Chondrocyte (in vitro differentiated cells): ENCODE data around the gene SPEM1. TPM values are rescaled to one million over a fixed set of nuclear protein-coding genes. Genes with fewer than 3 reads are reported as not detected.

ENCODE experiments used
- DNase-seq: peaks from one replicate; pipeline ENCODE4 v3.0.0; 2021; ENCODE audit warnings: mixed read lengths, low spot score
- H3K27ac Mint-ChIP-seq: one replicate; pipeline ENCODE4 v1.8.0; 2021; ENCODE audit warnings: mild to moderate bottlenecking, moderate library complexity, mixed read lengths; ENCODE audit not compliant: unreplicated experiment
- H3K27me3 Mint-ChIP-seq: 2 replicates; pipeline ENCODE4 v1.8.0; 2021; ENCODE audit warnings: low read depth, mixed read lengths
- H3K36me3 Mint-ChIP-seq: 2 replicates; pipeline ENCODE4 v1.8.0; 2021; ENCODE audit warnings: low read depth, mixed read lengths
- H3K4me1 Mint-ChIP-seq: 2 replicates; pipeline ENCODE4 v1.8.0; 2021; ENCODE audit warnings: low read depth, mild to moderate bottlenecking, mixed read lengths
- H3K4me3 Mint-ChIP-seq: one replicate; pipeline ENCODE4 v1.8.0; 2021; ENCODE audit warnings: mild to moderate bottlenecking, moderate library complexity, mixed read lengths; ENCODE audit not compliant: unreplicated experiment
- H3K9me3 Mint-ChIP-seq: 2 replicates; pipeline ENCODE4 v1.8.0; 2021; ENCODE audit warnings: low read depth, mixed read lengths
- total RNA-seq: library from RNA; stranded (reverse); gene quantifications from 3 replicates; pipeline ENCODE4 v1.2.1, GENCODE V29; 2021
- TF ChIP-seq, protein P1 (sequence below): fragments of 200-600 bp; sonication (generic); IDR thresholded peaks from 2 replicates; pipeline ENCODE4 v1.5.0; 2021; ENCODE audit warnings: antibody characterized with exemption, mild to moderate bottlenecking, moderate library complexity

The SPEM1 gene
- total RNA-seq, 1 donor from 2014 or later = not detected

DNA sequence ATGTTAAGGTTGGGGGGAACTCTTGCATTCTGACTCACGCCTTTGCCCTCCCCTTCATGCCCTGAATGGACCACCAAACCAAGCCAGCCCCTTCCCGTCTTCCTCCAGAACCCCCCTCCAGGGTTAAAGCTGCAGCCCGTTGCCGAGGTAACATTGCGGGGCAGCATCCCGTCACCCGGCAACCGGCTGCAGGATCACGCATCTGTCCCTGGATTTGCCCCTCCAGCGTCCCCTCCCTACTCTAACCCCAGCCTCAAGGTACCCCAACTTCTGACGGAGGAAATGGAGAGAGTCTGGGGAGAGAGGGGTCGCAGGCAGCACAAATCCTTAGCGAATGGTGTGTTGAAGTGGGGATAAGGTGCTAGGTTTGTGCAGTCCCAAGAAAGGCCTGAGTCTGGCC lies 13.0 kb upstream of the SPEM1 start:
- Mint-ChIP-seq H3K27me3 (no peaks in the 10 kb centered on the region), H3K4me3 (no peak overlapping the region), H3K27ac (no peak overlapping the region), H3K4me1 (peaks cover 24% of the 10 kb centered on the region), H3K9me3 (no peaks in the 10 kb centered on the region), H3K36me3 (peaks cover 20% of the 10 kb centered on the region)
- DNase-seq = no peak
- TF ChIP-seq, protein P1, sequence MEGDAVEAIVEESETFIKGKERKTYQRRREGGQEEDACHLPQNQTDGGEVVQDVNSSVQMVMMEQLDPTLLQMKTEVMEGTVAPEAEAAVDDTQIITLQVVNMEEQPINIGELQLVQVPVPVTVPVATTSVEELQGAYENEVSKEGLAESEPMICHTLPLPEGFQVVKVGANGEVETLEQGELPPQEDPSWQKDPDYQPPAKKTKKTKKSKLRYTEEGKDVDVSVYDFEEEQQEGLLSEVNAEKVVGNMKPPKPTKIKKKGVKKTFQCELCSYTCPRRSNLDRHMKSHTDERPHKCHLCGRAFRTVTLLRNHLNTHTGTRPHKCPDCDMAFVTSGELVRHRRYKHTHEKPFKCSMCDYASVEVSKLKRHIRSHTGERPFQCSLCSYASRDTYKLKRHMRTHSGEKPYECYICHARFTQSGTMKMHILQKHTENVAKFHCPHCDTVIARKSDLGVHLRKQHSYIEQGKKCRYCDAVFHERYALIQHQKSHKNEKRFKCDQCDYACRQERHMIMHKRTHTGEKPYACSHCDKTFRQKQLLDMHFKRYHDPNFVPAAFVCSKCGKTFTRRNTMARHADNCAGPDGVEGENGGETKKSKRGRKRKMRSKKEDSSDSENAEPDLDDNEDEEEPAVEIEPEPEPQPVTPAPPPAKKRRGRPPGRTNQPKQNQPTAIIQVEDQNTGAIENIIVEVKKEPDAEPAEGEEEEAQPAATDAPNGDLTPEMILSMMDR = no peak

DNA sequence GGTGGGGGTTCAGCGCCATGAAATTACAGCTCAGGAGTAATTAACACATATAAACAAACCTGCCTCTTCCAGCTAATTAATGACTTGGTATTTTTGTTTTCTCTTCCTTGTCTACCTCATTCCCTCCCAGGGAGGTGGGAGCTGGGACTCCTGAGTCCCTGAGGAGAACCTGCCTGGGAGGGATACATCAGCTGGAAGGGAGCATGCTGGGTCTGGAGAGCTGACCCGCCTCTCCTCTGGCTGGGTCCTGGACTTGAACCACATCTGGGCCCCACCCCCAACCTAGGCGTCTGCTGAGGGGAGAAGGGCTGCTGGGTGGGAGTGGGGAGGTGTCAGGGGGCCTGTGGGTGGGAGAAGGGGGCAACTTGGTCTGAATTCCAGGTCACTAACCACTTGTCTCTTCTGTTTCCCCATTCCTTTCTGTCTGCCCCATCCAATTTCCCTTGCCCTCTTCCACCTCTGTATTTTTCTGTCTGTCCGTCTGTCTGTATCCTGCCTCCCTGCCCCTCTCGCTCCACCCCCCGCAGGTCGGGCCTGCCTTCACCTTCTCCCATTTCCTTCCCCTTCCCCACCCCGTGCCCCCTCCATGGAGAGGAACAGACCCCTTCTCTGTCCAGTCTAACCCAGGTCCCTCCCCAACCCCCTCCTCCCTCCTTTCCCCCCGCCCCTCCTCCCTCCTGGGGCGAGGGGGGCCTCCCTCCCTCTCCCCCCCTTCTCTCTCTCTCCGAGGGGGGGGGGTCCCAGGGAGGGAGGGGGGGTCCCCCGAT lies 12.5 kb upstream of the SPEM1 start, which contains the start of gene NLGN2:
Gene NLGN2, plus strand, starts transcription at position 361 of the 767 bp plus-strand sequence. CDS start 411 bp downstream, outside the sequence.
- DNase-seq = no peak
- H3K4me1 Mint-ChIP-seq = peaks cover 24% of the 10 kb centered on the region
- TF ChIP-seq, protein P1 = no peak
- no peaks in the 10 kb centered on the region for H3K27me3 Mint-ChIP-seq
- peaks cover 21% of the 10 kb centered on the region for H3K36me3 Mint-ChIP-seq
- H3K4me3 Mint-ChIP-seq = no peak within 1 kb of the TSS
- H3K9me3 Mint-ChIP-seq = no peaks in the 10 kb centered on the region
- peak within 1 kb of the TSS; percentile 54 for H3K27ac Mint-ChIP-seq

DNA sequence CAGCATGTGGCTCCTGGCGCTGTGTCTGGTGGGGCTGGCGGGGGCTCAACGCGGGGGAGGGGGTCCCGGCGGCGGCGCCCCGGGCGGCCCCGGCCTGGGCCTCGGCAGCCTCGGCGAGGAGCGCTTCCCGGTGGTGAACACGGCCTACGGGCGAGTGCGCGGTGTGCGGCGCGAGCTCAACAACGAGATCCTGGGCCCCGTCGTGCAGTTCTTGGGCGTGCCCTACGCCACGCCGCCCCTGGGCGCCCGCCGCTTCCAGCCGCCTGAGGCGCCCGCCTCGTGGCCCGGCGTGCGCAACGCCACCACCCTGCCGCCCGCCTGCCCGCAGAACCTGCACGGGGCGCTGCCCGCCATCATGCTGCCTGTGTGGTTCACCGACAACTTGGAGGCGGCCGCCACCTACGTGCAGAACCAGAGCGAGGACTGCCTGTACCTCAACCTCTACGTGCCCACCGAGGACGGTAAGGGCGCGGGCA lies 11.8 kb upstream of the SPEM1 start:
- Mint-ChIP-seq H3K27me3 (no peaks in the 10 kb centered on the region), H3K36me3 (peaks cover 23% of the 10 kb centered on the region), H3K27ac (no peak overlapping the region), H3K4me1 (peaks cover 17% of the 10 kb centered on the region), H3K9me3 (no peaks in the 10 kb centered on the region), H3K4me3 (no peak overlapping the region)
- TF ChIP-seq, protein P1 = no peak
- DNase-seq = no peak

DNA sequence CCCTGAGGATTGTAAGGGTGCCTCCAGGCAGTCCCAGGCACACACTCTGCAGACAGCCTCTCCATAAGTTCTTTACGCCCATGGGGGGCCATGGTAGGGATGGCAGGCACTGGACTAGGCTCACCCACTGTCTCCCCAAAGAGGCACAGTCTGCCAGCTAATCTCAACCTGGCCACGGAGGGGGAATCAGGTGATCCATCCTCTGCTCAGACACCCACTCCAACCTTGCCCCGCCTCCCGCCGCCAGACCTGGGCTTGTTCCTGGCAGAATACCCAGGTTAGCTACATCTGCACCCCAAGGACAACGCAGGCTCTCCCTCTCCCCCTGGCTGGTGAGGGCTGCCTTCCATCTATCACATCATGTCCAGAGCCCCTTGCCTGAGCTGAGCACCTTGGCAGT lies 11.3 kb upstream of the SPEM1 start:
- no peak overlapping the region for H3K27ac Mint-ChIP-seq
- H3K9me3 Mint-ChIP-seq = no peaks in the 10 kb centered on the region
- DNase-seq = no peak
- no peak overlapping the region for H3K4me3 Mint-ChIP-seq
- H3K36me3 Mint-ChIP-seq = peaks cover 23% of the 10 kb centered on the region
- H3K27me3 Mint-ChIP-seq = no peaks in the 10 kb centered on the region
- TF ChIP-seq, protein P1 = no peak
- peaks cover 17% of the 10 kb centered on the region for H3K4me1 Mint-ChIP-seq

DNA sequence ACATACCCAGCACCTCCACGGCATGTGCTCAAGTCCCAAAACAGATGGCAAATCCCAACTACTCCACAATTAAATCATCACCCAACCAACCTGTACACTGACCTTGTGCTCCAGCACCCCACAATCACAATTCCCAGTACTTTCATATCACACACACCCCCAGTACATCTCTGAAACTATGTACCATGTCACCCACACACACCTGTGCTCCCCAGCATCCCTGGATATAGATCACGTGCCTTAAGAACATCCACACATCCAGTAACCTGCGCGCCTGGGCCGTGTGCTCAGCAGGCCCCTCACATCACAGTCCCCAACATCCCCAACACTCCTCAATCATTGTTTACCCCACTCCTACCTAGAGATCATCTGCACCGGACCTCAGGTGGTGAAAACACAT lies 10.4 kb upstream of the SPEM1 start:
- no peak for DNase-seq
- Mint-ChIP-seq H3K4me3 (no peak overlapping the region), H3K9me3 (no peaks in the 10 kb centered on the region), H3K27ac (no peak overlapping the region), H3K36me3 (peaks cover 23% of the 10 kb centered on the region), H3K27me3 (no peaks in the 10 kb centered on the region), H3K4me1 (peaks cover 17% of the 10 kb centered on the region)
- TF ChIP-seq, protein P1 = no peak
